ENCODE data around the gene STX11.
"Not testable (repeated sequence)": the region's sequence is repeated elsewhere in the genome, so short reads cannot be mapped to it uniquely, and the experiment has no call there.

Gene STX11

GRCh38 chr6:144149894-144150709 lies at the start of gene STX11:
STX11 (plus strand) TSS chr6:144150517; CDS start chr6:144186628, 36,111 bp downstream.
- DNase-seq: peak; percentile 72 to 77

DNA sequence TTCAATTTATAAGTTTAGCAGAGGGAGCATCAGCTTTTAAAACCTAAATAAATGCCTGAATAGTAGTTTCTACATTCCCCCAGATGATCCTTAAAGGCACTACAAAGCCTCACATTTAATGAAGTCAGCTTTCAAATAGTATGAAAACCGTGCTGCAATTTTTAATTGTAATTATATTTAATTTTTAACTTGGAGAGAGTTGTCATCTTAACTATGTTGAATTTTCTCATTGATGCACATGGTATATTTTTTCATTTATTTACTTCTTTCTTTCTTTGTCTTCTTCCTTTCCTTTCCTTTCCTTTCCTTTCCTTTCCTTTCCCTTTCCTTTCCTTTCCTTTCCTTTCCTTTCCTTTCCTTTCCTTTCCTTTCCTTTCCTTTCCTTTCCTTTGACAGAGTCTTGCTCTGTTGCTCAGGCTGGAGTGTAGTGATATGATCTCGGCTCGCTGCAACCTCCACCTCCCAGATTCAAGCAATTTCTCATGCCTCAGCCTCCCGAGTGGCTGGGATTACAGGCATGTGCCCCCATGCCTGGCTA lies 47.2 kb upstream of the STX11 start:
- no peak for DNase-seq

DNA sequence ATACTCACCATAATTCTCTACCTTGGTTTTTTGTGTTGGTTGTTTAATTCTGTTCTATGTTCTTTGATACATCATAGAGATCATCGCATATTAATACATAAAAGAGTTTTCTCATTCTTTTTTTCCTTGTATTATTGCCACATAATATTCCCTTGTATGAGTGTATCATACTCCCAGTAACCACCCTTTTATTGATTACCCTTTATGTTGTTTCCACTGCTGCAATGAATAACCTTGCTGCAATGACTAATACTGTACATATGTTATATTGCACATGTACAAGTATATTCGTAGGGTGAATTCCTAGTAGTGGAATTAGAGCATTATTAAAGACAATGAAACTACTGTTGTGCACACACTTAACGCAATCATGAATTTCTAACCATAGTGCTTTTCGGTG lies 45.8 kb upstream of the STX11 start:
- DNase-seq: no peak

DNA sequence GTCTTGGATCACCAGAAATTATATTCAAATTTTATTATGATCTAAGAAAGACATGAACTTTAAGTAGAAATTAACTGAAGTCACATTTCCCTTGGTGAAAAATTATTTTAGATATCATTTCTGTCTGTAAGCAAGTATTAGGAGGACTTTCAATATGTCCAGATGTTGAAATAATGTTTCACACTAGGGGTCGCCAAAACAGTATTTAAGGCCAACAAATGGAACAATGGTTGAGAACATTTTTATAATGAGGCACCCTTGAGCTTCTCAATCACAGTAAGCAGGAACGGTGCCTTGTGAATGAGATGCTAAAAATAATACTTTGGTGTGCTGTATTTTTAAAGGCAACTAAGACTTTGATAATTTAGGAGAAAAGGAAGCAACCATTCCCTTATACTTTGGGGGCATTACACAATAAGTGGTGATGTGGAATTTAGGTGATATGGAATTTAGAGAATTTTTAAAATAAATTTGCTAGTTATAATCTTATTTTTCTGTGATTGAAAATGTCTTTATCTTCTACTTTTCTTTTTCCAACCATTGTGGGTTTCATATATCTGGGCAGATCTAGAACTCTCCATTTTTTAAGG lies 45.3 kb upstream of the STX11 start:
- DNase-seq: peak in 1 of 2 experiments; percentile 4

DNA sequence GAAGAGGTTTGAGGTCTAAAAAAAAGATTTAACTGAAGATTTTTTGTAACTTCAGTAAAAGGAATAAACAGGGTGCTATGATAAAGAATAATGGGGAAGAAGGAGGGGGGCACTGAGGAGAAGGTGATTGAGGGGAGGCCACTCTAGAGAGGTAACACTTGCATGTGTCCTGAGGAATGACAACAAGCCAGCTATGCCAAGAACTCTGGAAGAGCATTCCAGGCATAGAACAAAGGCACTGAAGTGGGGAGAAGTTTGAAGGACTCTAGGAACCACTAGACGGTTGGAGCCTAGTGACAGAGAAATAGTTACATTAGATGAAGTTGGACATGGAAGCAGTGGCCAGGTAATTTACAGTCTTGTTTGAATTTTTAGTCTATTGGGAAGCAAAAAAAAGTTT lies 44.1 kb upstream of the STX11 start:
- DNase-seq: no peak

GRCh38 chr6:144110210-144110609 lies 40.1 kb upstream of the STX11 start:
- no peak for DNase-seq

- DNase-seq: no peak
Observed at GRCh38 chr6:144113366-144113765, 37.0 kb upstream of the STX11 start.

DNA sequence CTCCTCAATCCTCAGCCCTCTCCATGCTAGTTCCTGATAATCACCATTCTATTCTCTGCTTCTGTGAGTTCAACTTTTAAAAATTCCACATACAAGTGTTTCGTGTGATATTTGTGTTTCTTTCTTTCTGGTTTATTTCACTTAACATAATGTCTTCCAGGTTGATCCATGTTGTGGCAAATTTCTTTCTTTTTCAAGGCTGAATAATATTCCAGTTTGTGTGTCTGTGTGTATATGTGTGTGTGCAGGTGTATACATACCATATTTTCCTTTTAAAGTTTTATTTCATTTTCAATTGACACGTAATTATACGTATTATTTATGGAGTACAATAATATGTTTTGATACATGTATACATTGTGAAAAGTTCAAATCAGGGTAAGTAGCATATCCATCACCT lies 35.1 kb upstream of the STX11 start:
- DNase-seq: no peak

DNA sequence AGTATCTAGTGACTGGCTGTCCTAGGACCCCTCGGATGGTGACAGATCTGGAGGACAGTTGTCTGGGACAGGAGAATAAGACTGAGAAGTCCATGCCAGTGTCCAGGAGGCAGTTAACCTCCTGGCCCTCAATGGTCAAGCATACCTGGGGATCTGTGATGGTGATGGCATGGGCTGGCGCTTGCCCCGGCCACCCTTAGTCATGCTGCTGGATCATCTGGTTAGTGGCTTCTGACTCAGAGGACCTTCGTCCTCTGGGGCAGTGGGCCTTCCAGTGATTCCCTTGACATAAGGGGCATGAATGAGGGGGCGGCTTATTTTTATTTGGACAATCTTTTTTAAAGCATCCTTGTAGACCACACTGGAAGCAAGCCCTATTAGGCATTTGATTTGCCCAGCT lies 30.9 kb upstream of the STX11 start:
- DNase-seq: no peak

- no peak for DNase-seq
Observed at GRCh38 chr6:144122861-144123260, 27.5 kb upstream of the STX11 start.

- no peak for DNase-seq
Observed at GRCh38 chr6:144123421-144123820, 26.9 kb upstream of the STX11 start.

- no peak for DNase-seq
Observed at GRCh38 chr6:144123836-144124235, 26.5 kb upstream of the STX11 start.

- DNase-seq: no peak
Observed at GRCh38 chr6:144127097-144127496, 23.2 kb upstream of the STX11 start.

DNA sequence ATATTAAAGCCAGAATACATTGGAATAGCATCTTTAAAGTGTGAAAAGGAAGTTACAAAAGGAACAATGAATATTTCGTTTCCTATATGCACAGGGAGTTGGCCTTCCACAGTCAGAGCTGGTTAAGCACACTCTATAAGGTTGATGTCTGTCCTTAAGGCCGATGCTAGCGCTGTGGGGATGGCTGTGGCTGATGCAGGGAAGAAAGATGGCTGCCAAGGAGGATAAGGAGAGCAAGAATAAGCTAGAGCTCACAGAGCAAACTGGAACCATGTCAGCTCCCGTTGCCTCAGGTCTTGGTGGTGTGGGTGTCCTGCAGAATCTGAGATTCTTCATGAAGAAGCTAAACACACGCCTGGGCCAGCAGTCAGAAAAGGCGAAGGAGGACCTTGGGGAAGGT lies 20.8 kb upstream of the STX11 start:
- no peak for DNase-seq

DNA sequence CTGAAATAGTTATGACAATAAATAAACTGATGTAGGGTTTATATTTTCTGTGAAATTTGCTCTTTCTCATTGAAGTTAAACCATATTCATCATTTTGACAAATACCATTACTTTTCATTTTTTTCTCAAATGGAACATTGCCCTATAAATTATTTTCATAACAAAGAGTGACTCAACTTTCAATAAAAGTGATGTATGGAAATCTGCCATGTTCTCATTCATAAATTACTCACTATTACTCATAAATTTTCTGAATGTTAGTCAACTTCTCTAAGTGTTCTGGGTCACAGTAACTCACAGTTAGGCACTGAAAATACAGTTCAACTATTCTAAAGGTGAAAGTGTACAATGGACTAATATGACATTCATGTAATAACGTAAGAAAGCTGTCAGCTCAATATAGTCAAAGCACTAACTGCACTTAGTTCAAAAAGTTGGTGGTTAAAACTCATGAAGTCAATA lies 19.0 kb upstream of the STX11 start:
- no peak for DNase-seq

GRCh38 chr6:144132167-144132690 lies 18.1 kb upstream of the STX11 start:
- not testable (repeated sequence) for DNase-seq

DNA sequence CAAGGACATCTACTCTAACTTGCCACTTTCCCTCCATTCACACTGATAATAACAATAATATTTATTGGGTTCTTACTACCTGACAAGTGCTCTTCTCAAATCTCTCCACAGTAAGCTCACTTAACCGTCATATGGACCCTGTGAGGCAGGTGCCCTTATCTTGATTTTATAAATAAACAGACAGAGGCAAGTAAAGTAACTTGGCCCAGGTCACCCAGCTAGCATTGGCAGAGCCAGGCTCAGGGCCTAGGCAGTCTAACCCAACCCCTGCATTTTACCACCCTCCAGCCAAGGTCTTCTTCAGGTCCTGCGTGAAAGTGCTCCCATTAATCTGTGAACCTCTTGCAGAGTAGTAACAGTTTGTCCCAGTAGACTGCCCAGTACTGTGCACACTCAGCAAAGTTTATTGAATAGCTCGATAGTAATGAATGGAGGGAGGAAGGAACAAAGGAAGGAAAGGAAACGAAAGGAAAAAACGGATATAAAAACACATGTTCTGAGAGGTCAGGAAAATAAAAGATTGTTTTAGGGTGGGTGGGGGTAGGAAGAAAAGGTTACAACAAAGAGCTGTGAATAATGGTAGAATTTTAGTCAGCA lies 17.0 kb upstream of the STX11 start:
- no peak for DNase-seq

DNA sequence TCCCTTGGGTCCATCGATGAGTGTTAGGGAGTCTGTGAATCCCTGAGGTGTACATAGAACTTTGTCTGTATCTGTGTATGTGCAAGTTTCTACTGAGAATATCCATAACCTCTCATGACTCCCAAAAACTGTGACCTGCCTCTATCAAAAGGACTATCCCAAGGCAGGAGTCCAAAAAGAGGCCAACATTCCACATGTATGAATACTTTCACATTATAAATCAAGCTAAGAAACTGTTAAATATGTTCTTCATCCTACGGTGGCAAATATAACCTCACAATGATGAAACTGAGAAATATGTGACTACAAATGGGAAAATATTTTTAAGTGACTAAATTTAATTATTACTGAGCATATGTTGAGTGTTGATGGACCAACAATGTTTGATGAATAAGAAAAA lies 16.1 kb upstream of the STX11 start:
- DNase-seq: no peak

GRCh38 chr6:144134737-144135136 lies 15.6 kb upstream of the STX11 start:
- DNase-seq: no peak

- DNase-seq: no peak
Observed at GRCh38 chr6:144138542-144138941, 11.8 kb upstream of the STX11 start.

- DNase-seq: no peak
Observed at GRCh38 chr6:144139817-144140216, 10.5 kb upstream of the STX11 start.

DNA sequence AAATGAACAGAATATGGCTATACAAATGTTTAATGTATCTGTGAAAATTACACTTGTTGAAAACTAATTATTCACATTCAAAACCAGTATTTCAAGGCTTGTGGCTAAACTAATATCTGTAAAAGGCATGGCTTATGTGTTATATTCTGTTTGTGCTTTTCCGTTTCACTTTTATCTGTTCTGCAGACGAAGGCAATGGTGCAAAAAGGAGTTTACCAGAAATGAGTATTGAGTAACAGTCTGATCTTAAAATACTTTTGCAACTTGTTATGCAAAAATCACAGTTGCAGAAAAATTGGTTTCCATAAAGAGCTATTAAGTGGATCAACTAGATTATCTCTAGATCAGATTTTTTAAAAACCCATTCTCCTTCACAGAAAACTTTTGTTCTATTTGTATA lies 9.4 kb upstream of the STX11 start:
- no peak for DNase-seq

DNA sequence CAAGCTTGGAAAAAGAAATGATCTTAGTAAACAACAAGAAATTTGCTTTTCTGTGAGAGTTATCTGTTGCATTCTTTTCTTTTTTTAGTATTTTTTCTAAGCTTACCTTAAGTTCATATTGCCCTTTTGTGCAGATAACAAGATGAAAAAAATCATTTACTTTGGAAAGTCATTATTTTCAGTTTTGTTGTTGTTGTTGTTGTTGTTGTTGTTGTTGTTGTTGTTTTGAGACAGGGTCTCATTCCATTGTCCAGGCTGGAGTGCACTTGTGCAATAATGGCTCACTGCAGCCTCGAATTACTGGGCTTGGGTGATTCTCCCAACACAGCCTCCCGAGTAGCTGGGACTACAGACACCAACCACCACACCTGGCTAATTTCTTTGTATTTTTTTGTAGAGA lies 8.8 kb upstream of the STX11 start:
- DNase-seq: no peak

GRCh38 chr6:144143106-144143505 lies 7.2 kb upstream of the STX11 start:
- no peak for DNase-seq

Data from stimulated activated CD4-positive, alpha-beta T cell treated with anti-CD3 and anti-CD28 coated beads, Interleukin-4, amount 100 ng/mL, for 4 hours (primary cell).